IMR-90 (cell line): ENCODE results near the gene DGKB. TPM values are rescaled to one million over a fixed set of nuclear protein-coding genes. Genes with fewer than 3 reads are reported as not detected.

Experiments used
- ATAC-seq: fragments of 200-7000 bp; cut with Tn5 transposase; 2 replicates; pipeline ENCODE4 v1.9.1; 2020; ENCODE audit warnings: low read depth, mild to moderate bottlenecking, moderate library complexity
- BruUV-seq: library from RNA; stranded (reverse); fragments of 400-500 nt; replicated peaks from 2 replicates; lab custom pipeline; 2021; lab: Mats Ljungman, UMichigan
- CTCF ChIA-PET: fragments of 300-600 bp; formaldehyde crosslinking; extraction: SDS; loops from one replicate; lab custom pipeline; 2021; ENCODE audit warnings: antibody characterized with exemption; lab: Yijun Ruan, JAX
- POLR2A ChIA-PET: fragments of 300-600 bp; sonication (Branson Sonifier 250); formaldehyde crosslinking; loops from one replicate; lab custom pipeline; 2022; ENCODE audit warnings: antibody characterized with exemption; ENCODE audit not compliant: unreplicated experiment; lab: Charles Lee
- DNase-seq: peaks from one replicate; pipeline ENCODE4 v3.0.0; 2013
- H2AFZ ChIP-seq: replicated peaks from 2 replicates; pipeline ENCODE3; 2013; ENCODE audit warnings: low read length, mild to moderate bottlenecking; ENCODE audit not compliant: poor library complexity
- H2AK5ac ChIP-seq: 2 replicates; pipeline ENCODE4 v1.6.1; 2013; ENCODE audit warnings: low read depth, low read length, inconsistent platforms
- H2AK9ac ChIP-seq: replicated peaks from 2 replicates; pipeline ENCODE3; 2013; ENCODE audit warnings: mild to moderate bottlenecking, low read depth, low read length, moderate library complexity; ENCODE audit not compliant: poor library complexity
- H2BK120ac ChIP-seq: 2 replicates; pipeline ENCODE4 v1.6.1; 2013; ENCODE audit warnings: low read depth, low read length, inconsistent platforms
- H2BK15ac ChIP-seq: 3 replicates; pipeline ENCODE4 v1.6.1; 2013; ENCODE audit warnings: low read depth, low read length, inconsistent platforms
- H2BK20ac ChIP-seq: 2 replicates; pipeline ENCODE4 v1.6.1; 2013; ENCODE audit warnings: low read depth, mild to moderate bottlenecking, inconsistent platforms, low read length, moderate library complexity
- H2BK5ac ChIP-seq: 2 replicates; pipeline ENCODE4 v1.6.1; 2013; ENCODE audit warnings: mild to moderate bottlenecking, low read depth, low read length, inconsistent platforms; ENCODE audit not compliant: poor library complexity, severe bottlenecking
- H3K14ac ChIP-seq: replicated peaks from 2 replicates; pipeline ENCODE4 v1.6.1; 2013; ENCODE audit warnings: low read depth, low read length, inconsistent platforms
- H3K18ac ChIP-seq: 2 replicates; pipeline ENCODE4 v1.6.1; 2013; ENCODE audit warnings: low read depth, low read length, control low read depth
- H3K23ac ChIP-seq: 2 replicates; pipeline ENCODE4 v1.6.1; 2013; ENCODE audit warnings: low read depth, low read length, inconsistent platforms
- H3K27ac ChIP-seq: 2 replicates; pipeline ENCODE4 v1.5.1; 2013; ENCODE audit warnings: mild to moderate bottlenecking, control low read depth, low read length; ENCODE audit not compliant: insufficient read depth
- H3K27me3 ChIP-seq: 2 replicates; pipeline ENCODE4 v1.6.1; 2013; ENCODE audit warnings: low read length; ENCODE audit not compliant: control insufficient read depth, insufficient read depth
- H3K36me3 ChIP-seq: 2 replicates; pipeline ENCODE4 v1.6.1; 2013; ENCODE audit warnings: low read length, mixed read lengths; ENCODE audit not compliant: control insufficient read depth, insufficient read depth
- H3K4ac ChIP-seq: 2 replicates; pipeline ENCODE4 v1.6.1; 2013; ENCODE audit warnings: low read depth, low read length, inconsistent platforms
- H3K4me1 ChIP-seq: 2 replicates; pipeline ENCODE4 v1.6.1; 2013; ENCODE audit warnings: low read length, mixed read lengths; ENCODE audit not compliant: control insufficient read depth, insufficient read depth
- H3K4me2 ChIP-seq: 2 replicates; pipeline ENCODE4 v1.6.1; 2013; ENCODE audit warnings: low read depth, mild to moderate bottlenecking, control low read depth, low read length, moderate library complexity
- H3K4me3 ChIP-seq: 2 replicates; pipeline ENCODE4 v1.5.1; 2013; ENCODE audit warnings: low read depth, mild to moderate bottlenecking, control low read depth, low read length, moderate library complexity; ENCODE audit not compliant: insufficient read depth
- H3K56ac ChIP-seq: 2 replicates; pipeline ENCODE4 v1.6.1; 2013; ENCODE audit warnings: low read length, inconsistent platforms; ENCODE audit not compliant: insufficient read depth; ENCODE audit errors: extremely low read depth
- H3K79me1 ChIP-seq, 2 experiments: 2 replicates each; pipeline ENCODE4 v1.6.1; 2013; ENCODE audit warnings: low read length in 2 of 2, inconsistent platforms in 1 of 2, low read depth in 1 of 2
- H3K9ac ChIP-seq: 2 replicates; pipeline ENCODE4 v1.6.1; 2013; ENCODE audit warnings: low read depth, low read length, control low read depth
- H3K9me1 ChIP-seq: 2 replicates; pipeline ENCODE4 v1.6.1; 2013; ENCODE audit warnings: low read length, inconsistent platforms; ENCODE audit not compliant: insufficient read depth
- H3K9me3 ChIP-seq: 2 replicates; pipeline ENCODE4 v1.6.1; 2013; ENCODE audit warnings: low read length; ENCODE audit not compliant: control insufficient read depth, insufficient read depth
- H4K20me1 ChIP-seq: 2 replicates; pipeline ENCODE4 v1.6.1; 2013; ENCODE audit warnings: low read length, inconsistent platforms; ENCODE audit not compliant: insufficient read depth
- H4K5ac ChIP-seq: 2 replicates; pipeline ENCODE4 v1.6.1; 2013; ENCODE audit warnings: mild to moderate bottlenecking, low read depth, low read length, control low read depth
- H4K8ac ChIP-seq, 2 experiments: 2 replicates each; pipeline ENCODE4 v1.6.1; 2013; ENCODE audit warnings: low read depth in 2 of 2, low read length in 2 of 2, control low read depth in 1 of 2, inconsistent platforms in 1 of 2
- H4K91ac ChIP-seq: 2 replicates; pipeline ENCODE4 v1.6.1; 2013; ENCODE audit warnings: low read depth, low read length, inconsistent platforms; ENCODE audit not compliant: insufficient read depth
- WGBS, 2 experiments: methylation state at CpG; one replicate each; pipeline versions ENCODE4 v1.1.5 to v1.1.7; 2013; ENCODE audit warnings: missing lambda C conversion rate in 2 of 2; ENCODE audit not compliant: insufficient read length in 1 of 2; ENCODE audit errors: extremely low coverage in 2 of 2; 5-methylcytosine and 5-hydroxymethylcytosine counted together
- dilution Hi-C: fragments of 300-500 bp; cut with HindIII; formaldehyde crosslinking; loops from one replicate; pipeline ENCODE4 v1.14.3; 2018; ENCODE audit warnings: low sequenced_read_pairs; ENCODE audit not compliant: unreplicated experiment
- in situ Hi-C: fragments of 300-500 bp; cut with MboI; formaldehyde crosslinking; loops from 3 replicates; pipeline ENCODE4 v1.14.3; 2019; ENCODE audit warnings: low sequenced_read_pairs, inconsistent platforms, mixed read lengths
- intact Hi-C: fragments of 100-400 bp; cut with micrococcal nuclease; formaldehyde crosslinking; loops from 2 replicates; pipeline ENCODE4 v1.10.0; 2022
- polyA plus RNA-seq, 3 experiments: library from polyadenylated mRNA; depleted of rRNA; stranded (reverse); fragments of >200 nt; gene quantifications; 2 replicates each; pipeline ENCODE4 v1.2.3, GENCODE V29; 2012; ENCODE audit warnings: low replicate concordance in 1 of 3
- total RNA-seq: library from RNA; depleted of rRNA; stranded (reverse); fragments of >200 nt; gene quantifications from 2 replicates; pipeline ENCODE4 v1.2.3, GENCODE V29; 2012
- TF ChIP-seq, protein P1 (sequence below): fragments of 150-350 bp; IDR thresholded peaks from 2 replicates; pipeline ENCODE4 v1.6.1; 2017; ENCODE audit warnings: mild to moderate bottlenecking, antibody characterized with exemption, low read length, low read depth
- TF ChIP-seq, protein P2 (sequence below): conservative IDR thresholded peaks from 2 replicates; pipeline ENCODE4 v1.5.1; 2012; ENCODE audit warnings: mild to moderate bottlenecking, low read depth, low read length, improper control_type of control experiment

Gene DGKB
- total and polyA plus RNA-seq, 2 of the 4 experiments (the other 2 are of a cell fraction): not detected

DNA sequence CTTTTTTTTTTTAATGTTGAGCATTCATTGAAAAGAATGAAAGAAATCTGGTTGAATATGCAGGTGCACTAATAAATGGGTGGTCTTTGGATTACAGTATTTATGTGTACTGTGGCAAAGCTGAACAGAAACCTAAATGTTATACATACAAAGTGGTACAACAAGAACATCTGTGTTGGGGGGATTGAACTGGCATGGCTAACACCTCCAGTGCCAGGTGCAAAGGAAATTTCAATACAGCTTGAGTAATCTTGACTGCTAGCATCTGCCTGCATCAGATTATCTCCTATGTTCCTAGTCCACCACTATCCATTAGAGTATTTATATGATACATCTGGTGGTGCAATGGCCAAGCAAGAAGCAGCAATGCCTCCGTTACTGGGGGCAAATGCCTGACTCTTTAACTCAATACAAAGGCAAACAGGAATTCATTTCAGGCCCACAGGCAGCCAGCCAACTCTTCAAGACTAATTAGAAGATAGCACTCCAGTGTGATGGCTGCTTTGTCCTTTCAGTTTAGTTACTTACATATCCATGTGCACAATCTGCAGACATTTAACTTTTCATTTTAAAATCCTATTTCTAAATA lies 692.6 kb downstream of the DGKB start:
- H4K20me1 ChIP-seq: no peaks in the 10 kb centered on the region
- no peak overlapping the region for H3K18ac ChIP-seq
- no peak overlapping the region for H2AK9ac ChIP-seq
- no peaks in the 10 kb centered on the region for H3K27me3 ChIP-seq
- intact Hi-C loops: no loop called here
- H3K4me2 ChIP-seq: no peak overlapping the region
- no peak overlapping the region for H2BK120ac ChIP-seq
- H3K23ac ChIP-seq: no peak overlapping the region
- H2AK5ac ChIP-seq: no peak overlapping the region
- H3K27ac ChIP-seq: no peak overlapping the region
- no peaks in the 10 kb centered on the region for H3K9me3 ChIP-seq
- dilution Hi-C loops: no loop called here
- H2AFZ ChIP-seq: no peak overlapping the region
- no peaks in the 10 kb centered on the region for H3K36me3 ChIP-seq
- no peak overlapping the region for H4K8ac ChIP-seq
- H3K4me1 ChIP-seq: no peaks in the 10 kb centered on the region
- no peak overlapping the region for H3K56ac ChIP-seq
- 0 out of 2 replicates have a peak, but pooled peaks cover 4% of the 10 kb centered on the region for H3K9me1 ChIP-seq
- ChIA-PET CTCF (no interaction called here), POLR2A (no interaction called here)
- TF ChIP-seq, protein P1, sequence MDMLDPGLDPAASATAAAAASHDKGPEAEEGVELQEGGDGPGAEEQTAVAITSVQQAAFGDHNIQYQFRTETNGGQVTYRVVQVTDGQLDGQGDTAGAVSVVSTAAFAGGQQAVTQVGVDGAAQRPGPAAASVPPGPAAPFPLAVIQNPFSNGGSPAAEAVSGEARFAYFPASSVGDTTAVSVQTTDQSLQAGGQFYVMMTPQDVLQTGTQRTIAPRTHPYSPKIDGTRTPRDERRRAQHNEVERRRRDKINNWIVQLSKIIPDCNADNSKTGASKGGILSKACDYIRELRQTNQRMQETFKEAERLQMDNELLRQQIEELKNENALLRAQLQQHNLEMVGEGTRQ: no peak
- TF ChIP-seq, protein P2, sequence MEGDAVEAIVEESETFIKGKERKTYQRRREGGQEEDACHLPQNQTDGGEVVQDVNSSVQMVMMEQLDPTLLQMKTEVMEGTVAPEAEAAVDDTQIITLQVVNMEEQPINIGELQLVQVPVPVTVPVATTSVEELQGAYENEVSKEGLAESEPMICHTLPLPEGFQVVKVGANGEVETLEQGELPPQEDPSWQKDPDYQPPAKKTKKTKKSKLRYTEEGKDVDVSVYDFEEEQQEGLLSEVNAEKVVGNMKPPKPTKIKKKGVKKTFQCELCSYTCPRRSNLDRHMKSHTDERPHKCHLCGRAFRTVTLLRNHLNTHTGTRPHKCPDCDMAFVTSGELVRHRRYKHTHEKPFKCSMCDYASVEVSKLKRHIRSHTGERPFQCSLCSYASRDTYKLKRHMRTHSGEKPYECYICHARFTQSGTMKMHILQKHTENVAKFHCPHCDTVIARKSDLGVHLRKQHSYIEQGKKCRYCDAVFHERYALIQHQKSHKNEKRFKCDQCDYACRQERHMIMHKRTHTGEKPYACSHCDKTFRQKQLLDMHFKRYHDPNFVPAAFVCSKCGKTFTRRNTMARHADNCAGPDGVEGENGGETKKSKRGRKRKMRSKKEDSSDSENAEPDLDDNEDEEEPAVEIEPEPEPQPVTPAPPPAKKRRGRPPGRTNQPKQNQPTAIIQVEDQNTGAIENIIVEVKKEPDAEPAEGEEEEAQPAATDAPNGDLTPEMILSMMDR: no peak
- no peak overlapping the region for H3K4ac ChIP-seq
- no peak overlapping the region for H4K91ac ChIP-seq
- no peak overlapping the region for H4K5ac ChIP-seq
- DNase-seq (no peak), ATAC-seq (no peak)
- no peaks in the 10 kb centered on the region for H3K79me1 ChIP-seq
- in situ Hi-C loops: no loop called here
- H3K14ac ChIP-seq: no peak overlapping the region
- H3K4me3 ChIP-seq: no peak overlapping the region
- no TSS peak for BruUV-seq
- no peak overlapping the region for H2BK5ac ChIP-seq
- no CpG with 5 or more reads among the region's 1 CpG for WGBS, 2 experiments
- no peak overlapping the region for H2BK15ac ChIP-seq
- no peak overlapping the region for H3K9ac ChIP-seq
- H2BK20ac ChIP-seq: no peak overlapping the region
